PFSK-1 (cell line): Measurements from ENCODE around the gene IGSF1.

ENCODE experiments used
- FOXP2 ChIP-seq: optimal IDR thresholded peaks from 2 replicates; pipeline ENCODE3; 2011; ENCODE audit warnings: borderline replicate concordance, control low read depth, inconsistent platforms; ENCODE audit not compliant: insufficient read depth; ENCODE audit errors: extremely low read length, extremely low read depth
- POLR2AphosphoS5 ChIP-seq: IDR thresholded peaks from 2 replicates; pipeline ENCODE4 v1.6.1; 2012; ENCODE audit warnings: low read depth, mild to moderate bottlenecking, control low read depth, low read length, moderate library complexity
- REST ChIP-seq, 2 experiments: IDR thresholded peaks; 2 replicates each; pipeline versions ENCODE4 v1.6.1 to v1.8.0; 2011 to 2012; ENCODE audit warnings: low read depth in 2 of 2, low read length in 2 of 2, control low read depth in 1 of 2, inconsistent platforms in 1 of 2, mild to moderate bottlenecking in 1 of 2, moderate library complexity in 1 of 2; ENCODE audit not compliant: insufficient read depth in 1 of 2
- SIN3A ChIP-seq: IDR thresholded peaks from 2 replicates; pipeline ENCODE4 v1.6.1; 2012; ENCODE audit warnings: mild to moderate bottlenecking, low read length, moderate library complexity, borderline replicate concordance; ENCODE audit not compliant: insufficient read depth
- TAF1 ChIP-seq: IDR thresholded peaks from 2 replicates; pipeline ENCODE4 v1.6.1; 2012; ENCODE audit warnings: low read length, control low read depth, borderline replicate concordance; ENCODE audit not compliant: insufficient read depth

- TF ChIP-seq REST (IDR thresholded peaks at IDR 0.05; ENCODE audit: insufficient read depth in 1 of 2, low read depth in 2 of 2, low read length in 2 of 2) (no peak), SIN3A (no peak), POLR2AphosphoS5 (no peak), FOXP2 (no peak), TAF1 (no peak)
Measured at GRCh38 chrX:131308980-131309379, 19.9 kb upstream of the IGSF1 start.
